WTC11 (cell line): Measurements from ENCODE around the gene AGBL4. TPM values are rescaled to one million over a fixed set of nuclear protein-coding genes. Genes with fewer than 3 reads are reported as not detected.

Source experiments
- ATAC-seq: fragments of 200-7000 bp; cut with Tn5 transposase; 2 replicates; pipeline ENCODE4 v1.10.0; 2021; ENCODE audit warnings: mild to moderate bottlenecking, moderate library complexity
- CTCF ChIA-PET: fragments of 300-600 bp; sonication (Branson Sonifier 250); formaldehyde crosslinking; loops from one replicate; lab custom pipeline; 2021; ENCODE audit warnings: antibody characterized with exemption; lab: Charles Lee
- POLR2A ChIA-PET: fragments of 350-600 bp; sonication (Branson Sonifier 250); formaldehyde crosslinking; loops from one replicate; lab custom pipeline; 2021; ENCODE audit warnings: antibody characterized with exemption; lab: Charles Lee
- DNase-seq: peaks from one replicate; pipeline ENCODE4 v3.0.0; 2021; ENCODE audit warnings: low spot score
- H3K27ac Mint-ChIP-seq: 2 replicates; pipeline ENCODE4 v1.8.0; 2021; ENCODE audit warnings: mixed read lengths
- H3K27me3 Mint-ChIP-seq: 2 replicates; pipeline ENCODE4 v1.8.0; 2021; ENCODE audit warnings: low read depth, mild to moderate bottlenecking, moderate library complexity, mixed read lengths
- H3K36me3 Mint-ChIP-seq: 2 replicates; pipeline ENCODE4 v1.8.0; 2021; ENCODE audit warnings: mixed read lengths
- H3K4me1 Mint-ChIP-seq: 2 replicates; pipeline ENCODE4 v1.8.0; 2022; ENCODE audit warnings: mixed read lengths
- H3K4me3 Mint-ChIP-seq: 2 replicates; pipeline ENCODE4 v1.8.0; 2021; ENCODE audit warnings: mild to moderate bottlenecking, moderate library complexity, mixed read lengths
- H3K9me3 Mint-ChIP-seq: 2 replicates; pipeline ENCODE4 v1.8.0; 2021; ENCODE audit warnings: mixed read lengths
- AFF4 ChIP-seq: sonication (generic); formaldehyde crosslinking; IDR thresholded peaks from 2 replicates; pipeline ENCODE4 v1.8.1; 2023; ENCODE audit warnings: mild to moderate bottlenecking, missing genetic modification reagents, borderline replicate concordance
- AR ChIP-seq: fragments of 250-450 bp; sonication (Bioruptor Pico); IDR thresholded peaks from 2 replicates; pipeline ENCODE4 v1.9.0; 2021; ENCODE audit warnings: mild to moderate bottlenecking
- ARID4B ChIP-seq: sonication (generic); formaldehyde crosslinking; IDR thresholded peaks from 2 replicates; pipeline ENCODE4 v1.8.0; 2023; ENCODE audit warnings: missing genetic modification reagents, mild to moderate bottlenecking, borderline replicate concordance
- ATF2 ChIP-seq: sonication (generic); formaldehyde crosslinking; IDR thresholded peaks from 2 replicates; pipeline ENCODE4 v1.8.1; 2022; ENCODE audit warnings: low read depth, missing genetic modification reagents, borderline replicate concordance
- E2F5 ChIP-seq: sonication (generic); formaldehyde crosslinking; IDR thresholded peaks from 2 replicates; pipeline ENCODE4 v1.8.1; 2022; ENCODE audit warnings: mild to moderate bottlenecking, moderate library complexity, missing genetic modification reagents
- ERG ChIP-seq: fragments of 250-450 bp; sonication (Bioruptor Pico); IDR thresholded peaks from 2 replicates; pipeline ENCODE4 v1.8.0; 2021; ENCODE audit warnings: mild to moderate bottlenecking
- ESRRA ChIP-seq: sonication (generic); formaldehyde crosslinking; IDR thresholded peaks from 2 replicates; pipeline ENCODE4 v1.8.1; 2022; ENCODE audit warnings: mild to moderate bottlenecking, missing genetic modification reagents, borderline replicate concordance
- ETV6 ChIP-seq: sonication (generic); formaldehyde crosslinking; IDR thresholded peaks from 2 replicates; pipeline ENCODE4 v1.8.1; 2022; ENCODE audit warnings: mild to moderate bottlenecking, missing genetic modification reagents
- SMAD3 ChIP-seq: sonication (generic); formaldehyde crosslinking; IDR thresholded peaks from 2 replicates; pipeline ENCODE4 v1.8.0; 2022; ENCODE audit warnings: missing genetic modification reagents, mild to moderate bottlenecking, borderline replicate concordance
- SMAD4 ChIP-seq: sonication (generic); formaldehyde crosslinking; IDR thresholded peaks from 2 replicates; pipeline ENCODE4 v1.8.0; 2022; ENCODE audit warnings: mild to moderate bottlenecking, missing genetic modification reagents
- TEAD4 ChIP-seq: sonication (generic); formaldehyde crosslinking; IDR thresholded peaks from 2 replicates; pipeline ENCODE4 v1.8.0; 2022; ENCODE audit warnings: mild to moderate bottlenecking, missing genetic modification reagents
- ZBTB21 ChIP-seq: sonication (generic); formaldehyde crosslinking; IDR thresholded peaks from 2 replicates; pipeline ENCODE4 v1.8.1; 2023; ENCODE audit warnings: mild to moderate bottlenecking, missing genetic modification reagents, borderline replicate concordance
- ZNF219 ChIP-seq: sonication (generic); formaldehyde crosslinking; IDR thresholded peaks from 2 replicates; pipeline ENCODE4 v1.8.0; 2023; ENCODE audit warnings: missing genetic modification reagents, mild to moderate bottlenecking, borderline replicate concordance
- ZNF416 ChIP-seq: fragments of 250-450 bp; sonication (Bioruptor Pico); IDR thresholded peaks from 2 replicates; pipeline ENCODE4 v1.9.0; 2021; ENCODE audit warnings: mild to moderate bottlenecking, inconsistent platforms
- ZNF423 ChIP-seq: fragments of 250-450 bp; sonication (Bioruptor Pico); IDR thresholded peaks from 2 replicates; pipeline ENCODE4 v2.1.2; 2022; ENCODE audit warnings: mild to moderate bottlenecking, moderate library complexity
- ZSCAN18 ChIP-seq: fragments of 250-450 bp; sonication (Bioruptor Pico); IDR thresholded peaks from 2 replicates; pipeline ENCODE4 v2.1.2; 2022; ENCODE audit warnings: mild to moderate bottlenecking, moderate library complexity
- total RNA-seq: library from RNA; stranded (reverse); gene quantifications from 3 replicates; pipeline ENCODE4 v1.2.3, GENCODE V29; 2021

AGBL4 gene
- total RNA-seq, 1 experiment from 2014 or later: 0.87 TPM

- POLR2A ChIA-PET: no interaction called here
- Mint-ChIP-seq H3K9me3 (no peaks in the 10 kb centered on the region), H3K4me3 (no peak overlapping the region), H3K4me1 (peaks cover 20% of the 10 kb centered on the region), H3K36me3 (no peaks in the 10 kb centered on the region), H3K27ac (no peak overlapping the region), H3K27me3 (no peaks in the 10 kb centered on the region; the same call in 1 of the 2 replicates)
- DNase-seq (no peak), ATAC-seq (peak; percentile 38)
- no peak for TF ChIP-seq SMAD3 (CRISPR knock-in tag)
- no peak for TF ChIP-seq ATF2 (CRISPR knock-in tag)
- no peak for TF ChIP-seq ZSCAN18 (CRISPR knock-in tag)
- TF ChIP-seq E2F5: no peak
- TF ChIP-seq ZNF423 (CRISPR knock-in tag): no peak
- no peak for TF ChIP-seq TEAD4 (CRISPR knock-in tag)
- CTCF ChIA-PET: interaction anchor here (0.9 to 6.4 kb wide), 2 partner anchors 109 to 189 kb away, joined by 4 to 112 read pairs; no protein-coding TSS in a partner anchor
These were observed 1342.1 kb downstream of the AGBL4 start for GRCh38 chr1:48681476-48682305.

GRCh38 chr1:48680411-48681035, 1343.2 kb downstream of the AGBL4 start:
- Mint-ChIP-seq H3K27ac (no peak overlapping the region), H3K4me3 (no peak overlapping the region), H3K36me3 (no peaks in the 10 kb centered on the region), H3K9me3 (no peaks in the 10 kb centered on the region), H3K27me3 (no peaks in the 10 kb centered on the region), H3K4me1 (peaks cover 21% of the 10 kb centered on the region)
- peak; percentile 17 for DNase-seq
- peak; percentile 33 for ATAC-seq
- CTCF ChIA-PET: interaction anchor here (0.6 to 6.4 kb wide), 11 partner anchors 8 to 1668 kb away, joined by 3 to 112 read pairs (median 3); no protein-coding TSS in a partner anchor
- POLR2A ChIA-PET: no interaction called here
- no peak for TF ChIP-seq ETV6
- TF ChIP-seq SMAD4: no peak
- TF ChIP-seq ZNF219: no peak
- TF ChIP-seq ZNF416 (CRISPR knock-in tag): no peak
- TF ChIP-seq ERG: no peak
- TF ChIP-seq AFF4 (CRISPR knock-in tag): no peak
- TF ChIP-seq AR (CRISPR knock-in tag): no peak
- no peak for TF ChIP-seq ZBTB21
- TF ChIP-seq ESRRA (CRISPR knock-in tag): no peak
- TF ChIP-seq ARID4B: no peak
